HG02759 (cell line): ENCODE measurements around the gene RCAN1.
"Not testable (repeated sequence)": the region's sequence is repeated elsewhere in the genome, so short reads cannot be mapped to it uniquely, and the experiment has no call there.

ENCODE experiments used
- ATAC-seq: cut with Tn5 transposase; IDR thresholded peaks from one replicate; pipeline ENCODE4 v1.9.1; 2021; ENCODE audit warnings: mild to moderate bottlenecking, moderate library complexity; ENCODE audit not compliant: unreplicated experiment

RCAN1 gene

GRCh38 chr21:34467333-34467732 is 147.6 kb downstream of the RCAN1 start:
- not testable (repeated sequence) for ATAC-seq
